Stimulated activated CD8-positive, alpha-beta memory T cell treated with anti-CD3 and anti-CD28 coated beads, Interleukin-7, amount 100 ng/mL, for 24 hours (primary cell): ENCODE measurements around the gene TUBGCP2.

Experiments
- DNase-seq: peaks from one replicate; pipeline ENCODE4 v3.0.0-alpha.2; 2020; ENCODE audit warnings: low read depth

TUBGCP2 gene

GRCh38 chr10:133302230-133302629 is 6.4 kb downstream of the TUBGCP2 start:
- no peak for DNase-seq

- DNase-seq = no peak
Observed at GRCh38 chr10:133299738-133300137, 8.9 kb downstream of the TUBGCP2 start.

- DNase-seq = no peak
Observed at GRCh38 chr10:133299224-133299623, 9.4 kb downstream of the TUBGCP2 start.

GRCh38 chr10:133298466-133298865 is 10.2 kb downstream of the TUBGCP2 start:
- DNase-seq = no peak

GRCh38 chr10:133297504-133297903 is 11.2 kb downstream of the TUBGCP2 start:
- DNase-seq = no peak

GRCh38 chr10:133295426-133296320 is 13.0 kb downstream of the TUBGCP2 start:
- no peak for DNase-seq

GRCh38 chr10:133294189-133294588 is 14.5 kb downstream of the TUBGCP2 start:
- DNase-seq = no peak

- DNase-seq = no peak
Observed at GRCh38 chr10:133293810-133294119, 14.9 kb downstream of the TUBGCP2 start.

- DNase-seq = no peak
Observed at GRCh38 chr10:133292919-133293809, 15.5 kb downstream of the TUBGCP2 start.

GRCh38 chr10:133289761-133290160 is 18.9 kb downstream of the TUBGCP2 start:
- DNase-seq = no peak

GRCh38 chr10:133287832-133288500 is 20.7 kb downstream of the TUBGCP2 start:
- DNase-seq = no peak

- DNase-seq = no peak
Observed at GRCh38 chr10:133286366-133286765, 22.3 kb downstream of the TUBGCP2 start.

GRCh38 chr10:133285217-133285616 is 23.5 kb downstream of the TUBGCP2 start:
- DNase-seq = no peak

GRCh38 chr10:133283931-133284330 is 24.7 kb downstream of the TUBGCP2 start:
- DNase-seq = no peak

- DNase-seq = no peak
Observed at GRCh38 chr10:133282846-133283390, 25.8 kb downstream of the TUBGCP2 start.

- DNase-seq = no peak
Observed at GRCh38 chr10:133281628-133282372, 26.9 kb downstream of the TUBGCP2 start.

GRCh38 chr10:133281084-133281483 is 27.6 kb downstream of the TUBGCP2 start:
- DNase-seq = no peak

- DNase-seq = no peak
Observed at GRCh38 chr10:133280391-133281059, 28.1 kb downstream of the TUBGCP2 start.

GRCh38 chr10:133279326-133280226 is 29.1 kb downstream of the TUBGCP2 start:
- DNase-seq = no peak
